Anterior cingulate cortex (tissue), 58 donors: ENCODE results near the gene TRRAP.
A peak's percentile ranks its signal among the peaks of the same experiment; 100 is the strongest.

ENCODE experiments used
- DNase-seq, 58 donors: peaks; one replicate each; lab custom pipeline; 2025; lab: John Stamatoyannopoulos, UW

The TRRAP gene

DNA sequence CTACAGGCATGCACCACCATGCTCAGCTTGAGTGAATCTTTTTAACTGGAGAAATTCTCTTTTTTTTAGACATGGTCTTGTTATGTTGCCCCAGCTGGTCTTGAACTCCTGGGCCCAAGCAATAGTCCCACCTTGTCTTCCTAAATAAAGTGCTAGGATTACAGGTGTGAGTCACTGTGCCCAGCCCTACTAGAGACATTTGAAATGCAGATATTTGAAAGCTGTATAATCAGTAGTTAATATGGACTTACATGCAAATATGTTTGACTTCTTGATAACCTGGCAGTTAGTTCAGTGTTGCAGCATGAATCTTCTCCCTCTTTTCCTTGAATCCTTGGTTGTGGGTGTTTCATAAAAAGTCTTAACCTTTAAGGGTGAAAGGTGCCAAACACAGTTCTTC is 8.7 kb downstream of the TRRAP start:
- no peak for DNase-seq

DNA sequence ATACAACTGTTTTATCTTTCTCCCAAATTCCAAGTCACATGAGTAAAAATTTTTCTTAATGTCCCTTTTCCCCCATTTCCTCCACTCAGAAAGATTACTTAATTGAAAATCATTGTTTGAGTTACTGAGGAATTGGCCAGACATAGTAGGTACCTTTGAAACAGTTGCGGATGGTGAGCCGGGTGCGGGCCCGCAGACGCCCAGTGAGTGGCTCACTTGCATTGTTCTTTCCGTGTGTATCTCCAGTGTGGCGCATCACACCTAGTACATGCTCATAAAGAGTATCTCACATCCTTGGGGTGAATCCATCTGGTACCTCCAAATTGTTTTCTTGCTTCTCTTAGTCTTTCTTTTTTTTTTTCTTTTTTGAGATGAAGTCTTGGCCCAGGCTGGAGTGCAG is 14.3 kb downstream of the TRRAP start:
- DNase-seq = no peak

- DNase-seq = no peak
Measured at GRCh38 chr7:98899816-98900215, 21.5 kb downstream of the TRRAP start.

DNA sequence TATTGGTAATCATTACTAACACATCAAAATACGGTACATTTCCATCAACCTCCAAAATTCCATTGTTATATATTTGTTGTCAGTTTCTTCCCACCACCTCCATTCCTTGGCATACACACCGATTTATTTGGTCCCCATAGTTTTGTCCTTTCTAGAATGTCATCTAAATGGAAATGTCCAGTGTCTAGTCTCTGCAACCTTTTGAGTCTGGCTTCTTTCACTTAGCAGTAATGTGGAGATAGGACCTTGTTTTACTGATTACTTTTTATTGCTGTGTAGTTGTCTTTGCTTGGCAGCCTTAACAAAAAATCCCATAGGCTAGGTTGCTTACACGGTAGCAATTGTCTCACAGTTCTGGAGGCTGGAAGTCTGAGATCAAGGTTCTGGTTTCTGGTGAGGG is 22.5 kb downstream of the TRRAP start:
- DNase-seq = no peak

DNA sequence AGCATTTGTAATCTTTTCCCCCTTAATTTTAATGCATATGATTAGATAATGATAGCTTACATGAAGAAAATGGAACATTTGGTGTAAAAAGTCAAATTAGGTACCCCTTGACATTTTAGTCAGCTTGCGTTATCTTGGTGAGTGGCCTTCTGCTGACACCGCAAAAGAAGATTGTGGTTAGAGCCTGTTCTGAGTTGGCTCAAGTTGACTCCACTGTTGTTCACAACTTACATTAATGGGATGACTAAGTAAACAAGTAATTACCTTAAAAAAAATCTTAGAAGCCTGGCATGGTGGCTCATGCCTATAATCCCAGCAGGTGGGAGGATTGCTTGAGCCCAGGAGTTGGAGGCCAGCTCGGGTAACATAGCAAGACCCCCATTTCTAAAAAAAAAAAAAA is 24.2 kb downstream of the TRRAP start:
- no peak for DNase-seq

GRCh38 chr7:98903246-98903645 is 24.9 kb downstream of the TRRAP start:
- no peak for DNase-seq

DNA sequence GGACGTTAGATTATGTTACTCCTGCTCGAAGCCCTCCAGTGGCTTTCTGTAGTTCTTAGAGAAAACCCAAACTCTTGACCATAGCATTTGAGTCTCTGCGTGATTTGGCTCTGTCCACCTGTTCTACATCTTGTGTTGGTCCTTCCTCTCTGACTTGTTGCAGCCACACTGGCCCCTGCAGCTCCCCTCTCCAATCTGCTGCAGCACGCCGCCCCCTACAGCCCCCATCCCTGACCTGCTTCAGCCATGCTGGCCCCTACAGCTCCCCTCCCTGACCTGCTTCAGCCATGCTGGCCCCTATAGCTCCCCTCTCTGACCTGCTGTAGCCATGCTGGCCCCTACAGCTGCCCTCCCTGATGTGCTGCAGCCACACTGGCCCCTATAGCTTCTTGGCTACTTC is 29.2 kb downstream of the TRRAP start:
- DNase-seq = no peak

DNA sequence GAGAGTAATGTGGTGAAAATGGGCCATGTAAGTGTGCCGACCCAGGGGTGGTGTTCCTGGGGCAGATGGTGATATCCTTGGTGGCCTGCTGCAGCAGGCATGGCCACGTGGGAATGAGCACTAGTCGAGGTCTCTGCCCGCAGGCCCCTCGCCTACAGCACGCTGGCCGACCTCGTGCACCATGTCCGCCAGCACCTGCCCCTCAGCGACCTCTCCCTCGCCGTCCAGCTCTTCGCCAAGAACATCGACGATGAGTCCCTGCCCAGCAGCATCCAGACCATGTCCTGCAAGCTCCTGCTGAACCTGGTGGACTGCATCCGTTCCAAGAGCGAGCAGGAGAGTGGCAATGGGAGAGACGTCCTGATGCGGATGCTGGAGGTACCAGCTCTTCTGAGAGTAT is 30.3 kb downstream of the TRRAP start:
- DNase-seq = no peak

- DNase-seq = no peak
Measured at GRCh38 chr7:98909487-98909886, 31.2 kb downstream of the TRRAP start.

GRCh38 chr7:98910427-98910826 is 32.1 kb downstream of the TRRAP start:
- no peak for DNase-seq

DNA sequence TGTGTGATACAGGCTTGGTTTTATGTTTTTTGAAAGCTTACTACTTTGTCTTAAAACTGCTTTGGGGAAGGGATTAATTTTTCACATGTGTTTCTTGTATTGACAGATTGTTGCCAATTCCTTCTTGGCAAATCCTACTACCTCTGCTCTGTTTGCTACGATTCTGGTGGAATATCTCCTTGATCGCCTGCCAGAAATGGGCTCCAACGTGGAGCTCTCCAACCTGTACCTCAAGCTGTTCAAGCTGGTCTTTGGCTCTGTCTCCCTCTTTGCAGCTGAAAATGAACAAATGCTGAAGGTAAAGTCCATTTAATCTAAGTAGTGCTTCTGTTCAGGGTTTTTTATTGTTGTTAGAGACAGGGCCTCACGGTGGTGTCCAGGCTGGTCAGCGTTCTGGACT is 33.6 kb downstream of the TRRAP start:
- peak in 11 of 58 donors; percentile 1 to 24 (median 13) for DNase-seq

DNA sequence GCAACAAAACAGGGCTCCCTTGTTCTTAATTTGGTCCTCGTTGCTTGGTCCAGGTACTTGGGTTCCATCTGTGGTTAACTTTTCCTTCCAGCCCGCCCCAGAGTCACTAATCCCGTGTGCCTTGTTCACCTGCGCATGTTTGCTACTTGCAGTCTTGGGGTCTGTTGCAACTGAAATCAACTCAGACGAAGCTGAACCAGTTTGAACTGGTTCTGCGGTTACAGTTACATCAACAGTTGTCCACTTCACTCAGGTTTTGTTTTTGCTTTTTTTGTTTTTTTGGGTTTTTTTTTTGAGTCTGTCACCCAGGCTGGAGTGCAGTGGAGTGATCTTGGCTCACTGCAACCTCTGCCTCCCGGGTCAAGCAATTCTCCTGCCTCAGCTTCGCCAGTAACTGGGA is 34.7 kb downstream of the TRRAP start:
- DNase-seq = no peak

DNA sequence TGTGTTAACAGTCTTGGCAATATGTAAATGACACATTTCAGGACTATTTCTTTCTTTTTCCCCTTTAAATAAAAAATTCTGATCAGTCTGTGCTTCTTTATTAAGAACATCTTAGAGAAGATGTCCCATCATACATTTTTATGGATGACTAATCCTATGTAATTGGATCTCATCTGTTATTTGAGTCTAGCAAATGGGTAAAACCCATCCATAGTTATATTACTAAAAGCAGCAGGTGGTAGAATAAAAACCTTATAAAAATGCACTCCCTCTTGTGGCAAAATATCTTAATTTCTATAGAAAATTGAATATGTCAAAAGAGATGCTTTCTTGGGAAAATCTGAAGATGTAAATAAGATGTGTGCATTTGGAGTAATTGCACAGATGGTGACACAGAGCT is 35.3 kb downstream of the TRRAP start:
- DNase-seq = no peak

DNA sequence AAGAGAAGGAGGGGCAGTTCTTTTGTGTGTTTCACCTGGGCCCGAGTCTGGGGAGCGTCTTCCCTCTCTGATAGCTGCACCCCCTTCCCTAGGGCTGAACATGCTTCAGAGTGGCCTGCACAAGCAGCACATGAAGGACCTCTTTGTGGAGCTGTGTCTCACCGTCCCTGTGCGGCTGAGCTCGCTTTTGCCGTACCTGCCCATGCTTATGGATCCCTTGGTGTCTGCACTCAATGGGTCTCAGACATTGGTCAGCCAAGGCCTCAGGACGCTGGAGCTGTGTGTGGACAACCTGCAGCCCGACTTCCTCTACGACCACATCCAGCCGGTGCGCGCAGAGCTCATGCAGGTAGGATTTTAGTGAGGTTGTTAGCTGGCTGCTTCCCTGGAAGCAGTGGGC is 39.0 kb downstream of the TRRAP start:
- no peak for DNase-seq

DNA sequence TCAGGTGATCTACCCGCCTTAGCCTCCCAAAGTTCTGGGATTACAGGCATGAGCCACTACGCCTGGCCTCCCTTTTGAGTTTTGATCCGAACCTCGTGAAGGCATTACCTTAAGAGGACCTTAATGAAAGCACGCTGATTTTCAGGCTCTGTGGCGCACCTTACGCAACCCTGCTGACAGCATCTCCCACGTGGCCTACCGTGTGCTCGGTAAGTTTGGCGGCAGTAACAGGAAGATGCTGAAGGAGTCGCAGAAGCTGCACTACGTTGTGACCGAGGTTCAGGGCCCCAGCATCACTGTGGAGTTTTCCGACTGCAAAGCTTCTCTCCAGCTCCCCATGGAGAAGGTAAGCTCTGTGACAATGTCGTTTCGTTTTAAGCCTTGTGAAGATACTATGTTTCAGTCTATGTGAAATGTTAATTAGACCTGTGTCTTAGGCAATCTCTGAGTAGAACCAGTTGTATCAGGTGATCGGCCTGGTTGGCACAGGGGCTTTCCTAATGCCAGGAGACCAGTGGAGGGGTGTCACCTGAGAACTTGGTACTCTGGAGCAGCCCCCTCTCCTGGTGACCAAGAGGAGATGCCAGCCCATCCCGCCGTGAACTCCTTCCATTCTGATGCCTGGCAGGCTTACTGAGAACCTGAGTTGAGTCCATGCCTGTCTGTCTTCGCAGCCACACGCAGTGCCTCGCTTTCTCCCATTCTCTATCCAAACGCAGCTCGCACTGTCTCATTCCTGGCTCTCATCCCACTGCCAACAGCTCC is 43.5 kb downstream of the TRRAP start:
- DNase-seq = no peak

- DNase-seq = peak in 11 of 58 donors; percentile 1 to 27 (median 13)
Measured at GRCh38 chr7:98922392-98923187, 44.3 kb downstream of the TRRAP start.

DNA sequence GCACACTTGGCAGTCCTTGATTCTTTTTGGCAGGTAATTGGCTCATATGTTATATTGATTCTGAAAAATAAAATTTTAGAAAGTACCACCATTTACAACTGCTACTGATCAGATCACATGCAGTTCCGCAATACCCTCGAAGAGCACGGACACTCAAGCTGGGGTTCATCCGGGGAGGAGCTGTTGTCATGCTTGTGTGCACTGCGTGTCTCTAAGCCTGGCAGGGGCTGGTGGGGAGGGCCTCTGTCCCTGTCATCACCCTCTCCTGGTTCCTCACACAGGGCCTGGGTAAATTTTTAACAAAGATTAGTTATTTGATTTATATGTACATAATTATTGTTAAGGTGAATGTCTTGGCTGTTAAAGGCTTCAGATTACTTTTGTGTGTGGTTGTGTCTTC is 45.2 kb downstream of the TRRAP start:
- no peak for DNase-seq

DNA sequence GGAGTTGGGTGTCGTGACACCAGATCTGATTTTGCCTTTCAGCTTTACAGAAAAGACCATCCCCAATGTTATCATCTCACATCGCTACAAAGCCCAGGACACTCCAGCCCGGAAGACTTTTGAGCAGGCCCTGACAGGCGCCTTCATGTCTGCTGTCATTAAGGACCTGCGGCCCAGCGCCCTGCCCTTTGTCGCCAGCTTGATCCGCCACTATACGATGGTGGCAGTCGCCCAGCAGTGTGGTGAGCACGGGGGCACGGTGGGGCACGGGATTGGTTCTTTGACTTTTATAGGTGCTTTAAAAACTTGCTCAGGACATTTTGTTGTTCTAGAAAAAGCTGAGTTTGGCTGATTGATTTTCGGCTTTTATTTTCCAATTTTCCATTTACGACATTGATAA is 48.8 kb downstream of the TRRAP start:
- DNase-seq = no peak

- DNase-seq = no peak
Measured at GRCh38 chr7:98930464-98930863, 52.1 kb downstream of the TRRAP start.

- DNase-seq = no peak
Measured at GRCh38 chr7:98930921-98931320, 52.6 kb downstream of the TRRAP start.

GRCh38 chr7:98933321-98933720 is 55.0 kb downstream of the TRRAP start:
- no peak for DNase-seq

DNA sequence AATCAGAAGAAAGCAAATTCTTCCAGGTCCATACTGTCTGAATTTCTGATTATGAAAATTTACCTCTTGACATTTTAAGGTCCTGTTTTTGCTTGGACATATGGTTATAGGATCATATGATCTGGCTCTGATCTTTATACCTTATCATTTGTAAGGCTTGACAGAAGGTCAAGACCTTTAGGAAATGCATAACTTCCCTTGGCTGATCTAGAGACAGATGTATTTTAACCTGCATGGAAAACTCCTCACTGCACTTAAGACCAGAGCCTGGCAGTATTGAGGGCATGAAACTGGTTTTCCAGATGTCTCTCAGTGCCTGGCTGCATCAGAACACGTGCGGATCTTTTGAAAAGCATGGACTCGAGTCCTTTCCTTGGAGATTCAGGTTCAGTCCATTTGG is 55.9 kb downstream of the TRRAP start:
- no peak for DNase-seq
